HepG2 (cell line): Measurements from ENCODE around the gene MAP2K6. TPM values are rescaled to one million over a fixed set of nuclear protein-coding genes. Genes with fewer than 3 reads are reported as not detected.

Source experiments
- ATAC-seq: fragments of 200-7000 bp; cut with Tn5 transposase; 3 replicates; pipeline ENCODE4 v1.9.1; 2020; ENCODE audit warnings: mild to moderate bottlenecking, moderate library complexity
- BruUV-seq: library from RNA; stranded (reverse); fragments of 400-500 nt; replicated peaks from 2 replicates; lab custom pipeline; 2021; lab: Mats Ljungman, UMichigan
- CTCF ChIA-PET: fragments of 300-600 bp; formaldehyde crosslinking; extraction: SDS; loops from one replicate; lab custom pipeline; 2021; ENCODE audit warnings: low total read pairs, inconsistent platforms, low intra/inter-chr PET ratio; lab: Yijun Ruan, JAX
- POLR2A ChIA-PET: fragments of 350-600 bp; sonication (Branson Sonifier 250); formaldehyde crosslinking; loops from one replicate; lab custom pipeline; 2020; ENCODE audit warnings: antibody characterized with exemption, inconsistent platforms; lab: Yijun Ruan, JAX
- DNase-seq: peaks from one replicate; pipeline ENCODE4 v3.0.0-alpha.2; 2015; ENCODE audit warnings: low spot score
- FAIRE-seq: peaks from 3 replicates; lab custom pipeline; 2011; peaks lifted over from hg19 to GRCh38; lab: Jason Lieb, UNC
- H2AFZ ChIP-seq: one replicate; pipeline ENCODE4 v1.6.1; 2011; ENCODE audit warnings: low read length, inconsistent platforms
- H3K27ac ChIP-seq: fragments of 300-600 bp; 3 replicates; pipeline ENCODE4 v1.8.0; 2011; ENCODE audit warnings: mixed run types, mild to moderate bottlenecking, mixed read lengths, low read length, inconsistent platforms; ENCODE audit not compliant: insufficient read depth; ENCODE audit errors: extremely low read length
- H3K27me3 ChIP-seq, 2 experiments: fragments of 200-600 bp in 1 of 2; 2 replicates in 1 of 2; 3 replicates in 1 of 2; pipeline versions ENCODE4 v1.6.0 to v1.8.0; 2011; ENCODE audit warnings: low read length in 2 of 2, mild to moderate bottlenecking in 2 of 2, moderate library complexity in 2 of 2, inconsistent platforms in 1 of 2; ENCODE audit not compliant: insufficient read depth in 2 of 2, control insufficient read depth in 1 of 2
- H3K36me3 ChIP-seq, 2 experiments: fragments of 200-600 bp in 1 of 2; replicated peaks in 1 of 2; 2 replicates in 1 of 2; 3 replicates in 1 of 2; pipeline versions ENCODE4 v1.5.1 to v1.8.0; 2011; ENCODE audit warnings: low read length in 2 of 2, inconsistent platforms in 1 of 2; ENCODE audit not compliant: insufficient read depth in 2 of 2, control insufficient read depth in 1 of 2
- H3K4me1 ChIP-seq: 2 replicates; pipeline ENCODE4 v1.5.1; 2012; ENCODE audit warnings: low read length, inconsistent platforms; ENCODE audit not compliant: insufficient read depth
- H3K4me2 ChIP-seq: 2 replicates; pipeline ENCODE4 v1.6.0; 2011; ENCODE audit warnings: low read depth, low read length, inconsistent platforms
- H3K4me3 ChIP-seq, 3 experiments: fragments of 200-600 bp in 1 of 3; sonication (generic), shearing (Covaris generic) in 1 of 3; replicated peaks in 1 of 3; 2 replicates each; pipeline ENCODE4 v1.5.1; 2011 to 2016; ENCODE audit warnings: low read length in 3 of 3, inconsistent platforms in 2 of 3, low read depth in 2 of 3, mild to moderate bottlenecking in 2 of 3, control low read depth in 1 of 3, mixed read lengths in 1 of 3; ENCODE audit not compliant: insufficient read depth in 1 of 3
- H3K79me2 ChIP-seq: one replicate; pipeline ENCODE4 v1.6.1; 2011; ENCODE audit warnings: low read length, inconsistent platforms; ENCODE audit not compliant: insufficient read depth
- H3K9ac ChIP-seq: 2 replicates; pipeline ENCODE4 v1.6.0; 2011; ENCODE audit warnings: mild to moderate bottlenecking, low read depth, low read length, inconsistent platforms; ENCODE audit not compliant: insufficient read depth
- H3K9me3 ChIP-seq: 2 replicates; pipeline ENCODE4 v1.5.1; 2012; ENCODE audit warnings: mild to moderate bottlenecking, low read length
- H4K20me1 ChIP-seq: 2 replicates; pipeline ENCODE4 v1.6.0; 2011; ENCODE audit warnings: inconsistent platforms, mild to moderate bottlenecking, low read length, moderate library complexity; ENCODE audit not compliant: insufficient read depth
- LCORL ChIP-seq, 2 experiments: fragments of 450-650 bp in 1 of 2; sonication (generic) in 1 of 2; formaldehyde crosslinking in 1 of 2; IDR thresholded peaks; 2 replicates each; pipeline versions ENCODE4 v1.5.0 to v1.6.1; 2017 to 2020; ENCODE audit warnings: antibody characterized with exemption in 1 of 2, missing genetic modification reagents in 1 of 2
- RBM22 ChIP-seq: fragments of 200-400 bp; formaldehyde crosslinking; optimal IDR thresholded peaks from 2 replicates; pipeline ENCODE3; 2017; ENCODE audit warnings: mild to moderate bottlenecking, low read length, moderate library complexity
- ZBTB1 ChIP-seq: sonication (generic); formaldehyde crosslinking; IDR thresholded peaks from 2 replicates; pipeline ENCODE4 v1.4.0; 2020; ENCODE audit warnings: missing genetic modification reagents, borderline replicate concordance
- ZNF737 ChIP-seq: sonication (generic); formaldehyde crosslinking; IDR thresholded peaks from 2 replicates; pipeline ENCODE4 v1.5.0; 2020; ENCODE audit warnings: missing genetic modification reagents, mild to moderate bottlenecking, borderline replicate concordance
- ZNF768 ChIP-seq: sonication (generic); formaldehyde crosslinking; IDR thresholded peaks from 2 replicates; pipeline ENCODE4 v1.4.0; 2020; ENCODE audit warnings: missing genetic modification reagents
- WGBS: methylation state at CpG from one replicate; pipeline ENCODE4 v1.1.6; 2017; ENCODE audit warnings: low lambda C conversion rate; 5-methylcytosine and 5-hydroxymethylcytosine counted together
- in situ Hi-C: cut with HindIII; loops from 2 replicates; pipeline ENCODE4 v1.10.0; 2017; ENCODE audit warnings: low pct_unique_long_range_greater_than_20kb; ENCODE audit not compliant: extremely low pct_ligation_motif_present
- intact Hi-C: fragments of 100-400 bp; cut with micrococcal nuclease; formaldehyde crosslinking; loops from one replicate; pipeline ENCODE4 v1.10.0; 2022; ENCODE audit not compliant: unreplicated experiment
- polyA plus RNA-seq, 8 experiments: library from polyadenylated mRNA; depleted of rRNA in 3 of 8; stranded (reverse) in 7 of 8; unstranded in 1 of 8; fragments of >200 nt; fragmentation: Illumina TruSeq in 4 of 8; extraction: Trizol in 4 of 8; gene quantifications; 2 replicates each; pipeline versions ENCODE4 v1.2.1 to v1.2.3, GENCODE V29; 2011 to 2016; ENCODE audit warnings: low read depth in 4 of 8, missing spikeins in 1 of 8, mixed read lengths in 1 of 8; ENCODE audit not compliant: insufficient read depth in 1 of 8
- total RNA-seq, 5 experiments: library from RNA; depleted of rRNA; stranded (reverse); fragments of >200 nt; fragmentation: Illumina TruSeq; extraction: Trizol; gene quantifications; 2 replicates each; pipeline ENCODE4 v1.2.3, GENCODE V29; 2016; ENCODE audit warnings: low read depth in 1 of 5
- TF ChIP-seq, protein P1 (sequence below): sonication (generic); formaldehyde crosslinking; IDR thresholded peaks from 2 replicates; pipeline ENCODE4 v1.4.0; 2020; ENCODE audit warnings: missing genetic modification reagents, borderline replicate concordance
- TF ChIP-seq, protein P2 (sequence below): IDR thresholded peaks from 2 replicates; pipeline ENCODE4 v1.6.1; 2016; ENCODE audit warnings: control low read depth
- TF ChIP-seq, protein P3 (sequence below): sonication (generic); formaldehyde crosslinking; IDR thresholded peaks from 2 replicates; pipeline ENCODE4 v1.5.0; 2020; ENCODE audit warnings: missing genetic modification reagents

The MAP2K6 gene
- total and polyA plus RNA-seq, 2 of the 13 experiments (the other 11 are each of a cell fraction or from before 2014, with no cell fraction given) = 5.1 to 33.6 TPM

DNA sequence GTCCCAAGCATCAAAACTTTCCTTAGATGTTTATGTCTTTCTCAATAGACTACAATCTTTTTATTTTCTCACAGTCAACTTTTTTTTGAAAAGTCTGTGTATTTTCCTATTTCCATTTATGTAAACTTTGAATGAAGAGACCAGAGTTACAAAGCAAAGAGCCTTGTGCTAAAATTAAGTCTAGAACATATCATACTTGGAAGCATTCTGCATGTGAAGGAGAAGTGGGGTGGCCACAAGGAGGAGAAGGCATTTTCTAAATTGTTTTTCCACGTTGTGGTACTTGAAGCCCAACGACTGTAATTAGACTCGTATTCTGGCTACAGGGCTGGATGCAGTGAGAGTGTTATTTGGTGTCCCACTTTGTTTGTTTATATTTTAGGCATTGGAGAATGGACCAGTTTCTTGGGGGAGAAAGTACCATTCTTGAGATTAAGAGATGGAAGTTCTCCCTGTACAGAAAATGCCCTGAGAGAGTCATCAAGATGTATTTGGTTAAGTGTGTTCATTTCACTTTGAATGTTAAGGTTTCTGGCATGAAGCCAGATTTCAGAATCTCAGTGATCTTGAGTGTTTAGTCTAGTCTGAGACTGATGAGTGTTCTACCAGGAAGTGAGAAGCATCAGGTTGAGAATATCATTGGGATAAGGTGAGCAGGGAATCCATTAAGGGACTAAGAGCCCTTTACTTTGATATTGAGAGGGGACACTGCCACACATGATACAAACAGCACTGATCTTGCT is 71.6 kb downstream of the MAP2K6 start:
- no peaks in the 10 kb centered on the region for H4K20me1 ChIP-seq
- in situ Hi-C loops (no loop called here), intact Hi-C loops (no loop called here)
- DNase-seq = no peak
- H3K4me3 ChIP-seq = no peak overlapping the region
- WGBS = 93% methylated on average over 3 of the region's 3 CpGs
- FAIRE-seq = no peak
- no peaks in the 10 kb centered on the region for H3K9me3 ChIP-seq
- TF ChIP-seq LCORL (IDR thresholded peaks at IDR 0.05) = peak; percentile 95
- TF ChIP-seq LCORL (CRISPR knock-in tag; IDR thresholded peaks at IDR 0.05) = no peak
- no peak for TF ChIP-seq ZNF737
- no peak overlapping the region for H3K9ac ChIP-seq
- ChIA-PET CTCF (no interaction called here), POLR2A (no interaction called here)
- BruUV-seq = no TSS peak
- no peaks in the 10 kb centered on the region for H3K27me3 ChIP-seq
- H3K36me3 ChIP-seq = no peaks in the 10 kb centered on the region
- no peak for ATAC-seq
- peaks cover 7% of the 10 kb centered on the region; the same call in 1 of the 2 replicates for H3K4me1 ChIP-seq
- H3K27ac ChIP-seq = no peak overlapping the region
- H3K79me2 ChIP-seq = no peaks in the 10 kb centered on the region
- H3K4me2 ChIP-seq = no peak overlapping the region
- no peak overlapping the region for H2AFZ ChIP-seq

DNA sequence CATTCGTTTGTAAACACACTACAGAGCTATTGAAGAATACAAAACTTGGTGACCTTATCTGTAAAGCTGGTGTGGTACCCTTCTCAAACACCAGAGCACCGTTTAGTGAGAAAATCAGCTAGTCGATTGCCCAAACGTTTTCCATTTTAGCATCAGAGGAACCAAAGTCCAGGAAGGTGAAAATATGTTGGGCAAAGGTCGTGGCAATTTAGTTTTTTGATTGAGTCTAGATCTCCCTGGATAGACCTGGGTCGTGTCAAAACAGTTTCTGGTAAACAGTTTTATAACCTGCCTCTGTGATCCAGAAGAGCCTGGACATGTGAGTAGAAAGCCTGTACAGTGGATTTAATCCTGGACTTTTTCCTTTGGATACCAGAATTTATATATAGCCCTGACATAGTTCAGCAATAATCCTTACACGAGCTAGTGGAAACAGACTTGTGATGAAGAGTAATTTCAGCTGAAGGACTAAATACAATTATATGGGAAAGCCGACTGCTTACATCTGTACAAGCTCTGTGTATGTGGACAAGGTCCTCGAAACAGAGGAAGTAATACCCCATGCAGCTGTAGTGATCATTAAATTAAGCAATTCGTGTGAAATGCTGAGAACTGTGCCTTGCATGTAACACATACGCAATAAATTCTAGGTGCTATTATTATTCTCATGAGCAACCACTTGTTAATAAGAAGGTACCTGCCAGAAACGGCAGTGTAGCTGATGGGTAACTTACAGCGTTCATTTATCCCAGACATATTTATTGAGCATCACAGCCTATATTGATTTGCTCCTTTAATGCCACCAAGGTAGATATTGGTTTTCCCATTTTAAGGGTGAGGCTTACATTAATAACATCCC is 72.5 kb downstream of the MAP2K6 start:
- Histone ChIP-seq H3K9me3 (no peaks in the 10 kb centered on the region), H3K79me2 (no peaks in the 10 kb centered on the region), H3K4me1 (peaks cover 7% of the 10 kb centered on the region; the same call in 1 of the 2 replicates), H3K4me3 (no peak overlapping the region), H4K20me1 (no peaks in the 10 kb centered on the region), H3K4me2 (no peak overlapping the region), H3K27ac (no peak overlapping the region), H2AFZ (no peak overlapping the region), H3K27me3 (no peaks in the 10 kb centered on the region), H3K9ac (no peak overlapping the region), H3K36me3 (no peaks in the 10 kb centered on the region)
- WGBS = 62% methylated on average over 13 of the region's 13 CpGs
- intact Hi-C loops = no loop called here
- DNase-seq (no peak), ATAC-seq (no peak), FAIRE-seq (no peak)
- no TSS peak for BruUV-seq
- CTCF ChIA-PET = no interaction called here
- POLR2A ChIA-PET = no interaction called here
- in situ Hi-C loops = no loop called here
- TF ChIP-seq ZNF768 (CRISPR knock-in tag) (no peak), RBM22 (no peak), ZBTB1 (no peak)
- TF ChIP-seq, protein P1, sequence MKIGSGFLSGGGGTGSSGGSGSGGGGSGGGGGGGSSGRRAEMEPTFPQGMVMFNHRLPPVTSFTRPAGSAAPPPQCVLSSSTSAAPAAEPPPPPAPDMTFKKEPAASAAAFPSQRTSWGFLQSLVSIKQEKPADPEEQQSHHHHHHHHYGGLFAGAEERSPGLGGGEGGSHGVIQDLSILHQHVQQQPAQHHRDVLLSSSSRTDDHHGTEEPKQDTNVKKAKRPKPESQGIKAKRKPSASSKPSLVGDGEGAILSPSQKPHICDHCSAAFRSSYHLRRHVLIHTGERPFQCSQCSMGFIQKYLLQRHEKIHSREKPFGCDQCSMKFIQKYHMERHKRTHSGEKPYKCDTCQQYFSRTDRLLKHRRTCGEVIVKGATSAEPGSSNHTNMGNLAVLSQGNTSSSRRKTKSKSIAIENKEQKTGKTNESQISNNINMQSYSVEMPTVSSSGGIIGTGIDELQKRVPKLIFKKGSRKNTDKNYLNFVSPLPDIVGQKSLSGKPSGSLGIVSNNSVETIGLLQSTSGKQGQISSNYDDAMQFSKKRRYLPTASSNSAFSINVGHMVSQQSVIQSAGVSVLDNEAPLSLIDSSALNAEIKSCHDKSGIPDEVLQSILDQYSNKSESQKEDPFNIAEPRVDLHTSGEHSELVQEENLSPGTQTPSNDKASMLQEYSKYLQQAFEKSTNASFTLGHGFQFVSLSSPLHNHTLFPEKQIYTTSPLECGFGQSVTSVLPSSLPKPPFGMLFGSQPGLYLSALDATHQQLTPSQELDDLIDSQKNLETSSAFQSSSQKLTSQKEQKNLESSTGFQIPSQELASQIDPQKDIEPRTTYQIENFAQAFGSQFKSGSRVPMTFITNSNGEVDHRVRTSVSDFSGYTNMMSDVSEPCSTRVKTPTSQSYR (CRISPR knock-in tag) = no peak
- TF ChIP-seq, protein P2, sequence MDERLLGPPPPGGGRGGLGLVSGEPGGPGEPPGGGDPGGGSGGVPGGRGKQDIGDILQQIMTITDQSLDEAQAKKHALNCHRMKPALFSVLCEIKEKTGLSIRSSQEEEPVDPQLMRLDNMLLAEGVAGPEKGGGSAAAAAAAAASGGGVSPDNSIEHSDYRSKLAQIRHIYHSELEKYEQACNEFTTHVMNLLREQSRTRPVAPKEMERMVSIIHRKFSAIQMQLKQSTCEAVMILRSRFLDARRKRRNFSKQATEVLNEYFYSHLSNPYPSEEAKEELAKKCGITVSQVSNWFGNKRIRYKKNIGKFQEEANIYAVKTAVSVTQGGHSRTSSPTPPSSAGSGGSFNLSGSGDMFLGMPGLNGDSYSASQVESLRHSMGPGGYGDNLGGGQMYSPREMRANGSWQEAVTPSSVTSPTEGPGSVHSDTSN = no peak
- TF ChIP-seq, protein P3, sequence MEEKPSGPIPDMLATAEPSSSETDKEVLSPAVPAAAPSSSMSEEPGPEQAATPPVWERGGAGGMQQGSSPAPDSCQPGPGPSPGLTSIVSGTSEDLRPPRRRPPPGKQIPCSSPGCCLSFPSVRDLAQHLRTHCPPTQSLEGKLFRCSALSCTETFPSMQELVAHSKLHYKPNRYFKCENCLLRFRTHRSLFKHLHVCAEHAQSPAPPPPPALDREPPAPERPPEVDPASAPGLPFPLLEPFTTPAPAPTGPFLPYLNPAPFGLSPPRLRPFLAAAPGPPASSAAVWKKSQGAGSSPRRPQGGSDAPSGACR (CRISPR knock-in tag) = no peak
